Mesodermal cell (in vitro differentiated cells): ENCODE data around the gene ZIC2.

ENCODE experiments used
- H3K27ac ChIP-seq: 2 replicates; pipeline ENCODE4 v1.7.0; 2013; ENCODE audit warnings: mild to moderate bottlenecking, low read depth, low read length, moderate library complexity; ENCODE audit not compliant: severe bottlenecking
- H3K36me3 ChIP-seq: 2 replicates; pipeline ENCODE4 v1.7.1; 2013; ENCODE audit warnings: mild to moderate bottlenecking, low read length, moderate library complexity; ENCODE audit not compliant: control insufficient read depth, insufficient read depth
- H3K4me1 ChIP-seq: one replicate; pipeline ENCODE4 v1.7.1; 2013; ENCODE audit warnings: mild to moderate bottlenecking, low read length; ENCODE audit not compliant: insufficient read depth, control insufficient read depth, poor library complexity, severe bottlenecking
- H3K4me3 ChIP-seq: 2 replicates; pipeline ENCODE4 v1.7.0; 2013; ENCODE audit warnings: low read length, control low read depth, mild to moderate bottlenecking; ENCODE audit not compliant: insufficient read depth, poor library complexity, severe bottlenecking; ENCODE audit errors: extremely low read depth
- H3K9me3 ChIP-seq: 2 replicates; pipeline ENCODE4 v1.7.1; 2013; ENCODE audit warnings: mild to moderate bottlenecking, low read length, moderate library complexity; ENCODE audit not compliant: control insufficient read depth
- WGBS, 2 experiments: methylation state at CpG; one replicate each; pipeline ENCODE4 v1.1.5; 2013; ENCODE audit warnings: missing lambda C conversion rate in 2 of 2; ENCODE audit not compliant: insufficient coverage in 2 of 2; 5-methylcytosine and 5-hydroxymethylcytosine counted together

The ZIC2 gene

GRCh38 chr13:99988529-99989275 is 7.1 kb downstream of the ZIC2 start:
- Histone ChIP-seq H3K36me3 (no peaks in the 10 kb centered on the region), H3K9me3 (no peaks in the 10 kb centered on the region), H3K4me3 (no peak overlapping the region), H3K4me1 (peaks cover 35% of the 10 kb centered on the region), H3K27ac (peak overlapping the region; percentile 26)
- 12 to 15% methylated on average over 22 of the region's 43 CpGs for WGBS, 2 experiments

- Histone ChIP-seq H3K4me1 (peaks cover 28% of the 10 kb centered on the region), H3K9me3 (no peaks in the 10 kb centered on the region), H3K27ac (no peak overlapping the region), H3K36me3 (no peaks in the 10 kb centered on the region), H3K4me3 (no peak overlapping the region)
- 19 to 21% methylated on average over 22 to 29 of the region's 42 CpGs for WGBS, 2 experiments
Measured at GRCh38 chr13:99989276-99990125, 7.9 kb downstream of the ZIC2 start.

GRCh38 chr13:99990126-99990977 is 8.8 kb downstream of the ZIC2 start:
- no peaks in the 10 kb centered on the region for H3K36me3 ChIP-seq
- H3K27ac ChIP-seq = no peak overlapping the region
- H3K4me3 ChIP-seq = no peak overlapping the region
- H3K4me1 ChIP-seq = peaks cover 27% of the 10 kb centered on the region
- WGBS, 2 experiments = 29% methylated on average over 28 to 34 of the region's 42 CpGs
- H3K9me3 ChIP-seq = no peaks in the 10 kb centered on the region

- no peak overlapping the region for H3K4me3 ChIP-seq
Measured at GRCh38 chr13:99991013-99991827, 9.6 kb downstream of the ZIC2 start.

GRCh38 chr13:99991828-99992775 is 10.5 kb downstream of the ZIC2 start:
- H3K27ac ChIP-seq = no peak overlapping the region
- peaks cover 27% of the 10 kb centered on the region for H3K4me1 ChIP-seq
- no peak overlapping the region for H3K4me3 ChIP-seq
- no peaks in the 10 kb centered on the region for H3K9me3 ChIP-seq
- WGBS, 2 experiments = 15 to 21% methylated on average over 18 to 24 of the region's 36 CpGs
- no peaks in the 10 kb centered on the region for H3K36me3 ChIP-seq

More at GRCh38 chr13:99991013-99991827, 9.6 kb downstream of the ZIC2 start:
- WGBS, 2 experiments = 13 to 22% methylated on average over 18 to 22 of the region's 35 CpGs
- Histone ChIP-seq H3K4me1 (peaks cover 27% of the 10 kb centered on the region), H3K36me3 (no peaks in the 10 kb centered on the region), H3K27ac (no peak overlapping the region), H3K9me3 (no peaks in the 10 kb centered on the region)

GRCh38 chr13:99992949-99993351 is 11.4 kb downstream of the ZIC2 start:
- 6 to 10% methylated on average over 2 to 3 of the region's 3 CpGs for WGBS, 2 experiments
- peaks cover 22% of the 10 kb centered on the region for H3K4me1 ChIP-seq

GRCh38 chr13:99993660-99994637 is 12.4 kb downstream of the ZIC2 start:
- H3K9me3 ChIP-seq = no peaks in the 10 kb centered on the region
- no peaks in the 10 kb centered on the region for H3K36me3 ChIP-seq
- peaks cover 21% of the 10 kb centered on the region for H3K4me1 ChIP-seq
- no peak overlapping the region for H3K27ac ChIP-seq
- no peak overlapping the region for H3K4me3 ChIP-seq
- WGBS, 2 experiments = 11% methylated on average over 1 of the region's 9 CpGs; no CpG with 5 or more reads in 1 of the 2 experiments

More at GRCh38 chr13:99992949-99993351, 11.4 kb downstream of the ZIC2 start:
- no peaks in the 10 kb centered on the region for H3K36me3 ChIP-seq
- H3K9me3 ChIP-seq = no peaks in the 10 kb centered on the region
- H3K27ac ChIP-seq = no peak overlapping the region
- H3K4me3 ChIP-seq = no peak overlapping the region

GRCh38 chr13:99994638-99995020 is 13.0 kb downstream of the ZIC2 start:
- WGBS, 2 experiments = no CpG with 5 or more reads among the region's 1 CpG
- H3K4me1 ChIP-seq = peaks cover 21% of the 10 kb centered on the region
- H3K9me3 ChIP-seq = no peaks in the 10 kb centered on the region
- H3K4me3 ChIP-seq = no peak overlapping the region
- H3K36me3 ChIP-seq = no peaks in the 10 kb centered on the region
- H3K27ac ChIP-seq = no peak overlapping the region
